GM18858 (cell line): ENCODE data around the gene IMP3.
"Not testable (repeated sequence)": the region's sequence is repeated elsewhere in the genome, so short reads cannot be mapped to it uniquely, and the experiment has no call there.

Experiments used
- ATAC-seq: cut with Tn5 transposase; IDR thresholded peaks from one replicate; pipeline ENCODE4 v1.9.1; 2021; ENCODE audit not compliant: unreplicated experiment

The IMP3 gene

GRCh38 chr15:75651810-75652543, 12.0 kb upstream of the IMP3 start:
- no peak for ATAC-seq

- ATAC-seq: no peak
These were observed 11.1 kb upstream of the IMP3 start for GRCh38 chr15:75650908-75651809.

GRCh38 chr15:75649848-75650247, 9.8 kb upstream of the IMP3 start:
- no peak for ATAC-seq

- no peak for ATAC-seq
These were observed 9.2 kb upstream of the IMP3 start for GRCh38 chr15:75649045-75649761.

- ATAC-seq: no peak
These were observed 8.4 kb upstream of the IMP3 start for GRCh38 chr15:75648156-75649000.

- ATAC-seq: no peak
These were observed 7.5 kb upstream of the IMP3 start, which contains the start of gene SNX33 for GRCh38 chr15:75647370-75648155. TSS of gene SNX33 (plus strand) at chr15:75647912. CDS start at chr15:75649103, 1,191 bp downstream.

- ATAC-seq: no peak
These were observed 6.9 kb upstream of the IMP3 start for GRCh38 chr15:75646944-75647364.

GRCh38 chr15:75646112-75646943, 6.3 kb upstream of the IMP3 start:
- no peak for ATAC-seq

- ATAC-seq: no peak
These were observed 4.4 kb upstream of the IMP3 start for GRCh38 chr15:75644376-75644775.

- no peak for ATAC-seq
These were observed 1.6 kb upstream of the IMP3 start for GRCh38 chr15:75641603-75642002.

GRCh38 chr15:75641179-75641503, 1.1 kb upstream of the IMP3 start:
- no peak for ATAC-seq

- ATAC-seq: peak; percentile 8
These were observed 607 bp upstream of the IMP3 start for GRCh38 chr15:75640483-75641178.

GRCh38 chr15:75639191-75639708, 774 bp downstream of the IMP3 start:
- ATAC-seq: no peak

- no peak for ATAC-seq
These were observed 2.6 kb downstream of the IMP3 start for GRCh38 chr15:75637245-75638009.

GRCh38 chr15:75636026-75636425, 4.0 kb downstream of the IMP3 start:
- no peak for ATAC-seq

- ATAC-seq: not testable (repeated sequence)
These were observed 6.1 kb downstream of the IMP3 start for GRCh38 chr15:75633922-75634321.

- ATAC-seq: no peak
These were observed 8.1 kb downstream of the IMP3 start for GRCh38 chr15:75631935-75632334.
